Measurements from ENCODE around the gene VSTM2B.
"Not testable (repeated sequence)": the region's sequence is repeated elsewhere in the genome, so short reads cannot be mapped to it uniquely, and the experiment has no call there.

The VSTM2B gene

GRCh38 chr19:29532956-29533355 is 7.2 kb downstream of the VSTM2B start:
- DNase-seq: no peak

DNA sequence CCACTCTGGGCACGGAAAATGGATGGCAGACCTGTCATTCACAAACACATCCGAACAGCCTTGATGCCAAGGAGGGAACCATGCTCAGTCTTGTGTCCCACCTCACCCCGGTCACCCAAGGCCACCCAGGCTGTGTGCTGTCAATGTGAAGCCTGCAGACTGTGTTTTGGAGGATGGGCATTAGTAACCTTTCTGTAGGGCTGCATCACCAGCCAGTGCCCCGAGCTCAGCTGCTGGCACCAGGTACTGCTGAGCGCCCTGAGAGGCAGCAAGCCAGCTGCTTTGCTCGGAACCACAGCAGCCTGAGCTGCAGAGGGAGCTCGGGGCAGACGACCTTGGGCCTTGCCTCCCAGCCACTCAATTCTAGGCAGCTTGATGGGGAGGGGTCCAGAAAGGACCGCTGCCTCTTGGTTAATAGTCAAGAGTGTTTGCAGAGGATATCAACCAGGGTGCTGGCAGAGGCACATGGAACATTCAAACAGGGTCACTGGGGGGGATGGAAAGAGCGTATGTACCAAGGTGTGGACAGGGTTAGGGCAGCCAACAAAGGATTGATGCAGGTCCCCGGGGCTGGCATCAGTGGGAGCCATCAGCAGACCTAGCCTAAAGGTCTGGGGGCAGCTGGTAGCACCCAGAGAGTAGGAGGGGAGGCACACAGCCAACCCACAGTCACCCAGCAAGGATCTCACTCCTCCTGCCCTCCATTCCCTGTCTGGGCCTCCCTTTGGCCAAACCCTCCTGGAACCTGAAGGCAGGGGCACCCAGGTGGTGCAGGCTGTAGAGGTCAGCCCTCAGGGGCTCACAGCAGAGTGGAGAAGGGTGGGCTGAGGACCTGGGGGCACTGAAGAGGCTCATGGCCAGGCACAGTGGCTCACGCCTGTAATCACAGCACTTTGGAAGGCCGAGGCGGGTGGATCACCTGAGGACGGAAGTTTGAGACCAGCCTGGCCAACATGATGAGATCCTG is 8.1 kb downstream of the VSTM2B start:
- DNase-seq: no peak

DNA sequence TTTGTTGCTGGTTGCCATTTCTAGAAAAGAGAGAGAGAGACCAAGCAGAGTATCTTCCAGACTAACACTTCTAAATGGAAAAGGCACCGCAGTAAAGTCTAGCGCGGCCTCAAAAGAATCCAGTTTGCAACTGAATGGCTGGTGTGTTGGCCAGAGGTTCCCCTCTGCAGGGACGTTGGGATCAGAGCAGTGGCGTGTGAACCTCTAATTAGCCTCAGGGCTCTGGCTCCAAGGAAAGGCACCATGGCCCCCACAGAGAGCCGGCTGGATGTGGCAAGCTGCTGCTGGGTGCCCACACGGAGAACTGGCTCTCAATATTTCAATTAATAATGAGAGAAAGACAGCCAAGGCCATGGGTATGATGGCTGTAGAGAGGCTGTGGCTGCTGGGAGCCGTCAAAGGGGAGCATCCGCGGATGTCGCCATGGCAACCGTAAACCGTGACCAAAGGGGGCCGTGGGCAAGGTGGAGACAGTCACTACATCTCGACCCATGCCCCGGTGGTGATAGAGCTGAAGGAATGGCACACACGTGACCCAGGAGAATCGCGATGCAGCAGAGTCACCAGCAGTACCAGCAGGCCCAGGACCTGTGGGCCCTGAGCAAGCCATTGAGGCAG is 9.5 kb downstream of the VSTM2B start:
- DNase-seq: no peak

DNA sequence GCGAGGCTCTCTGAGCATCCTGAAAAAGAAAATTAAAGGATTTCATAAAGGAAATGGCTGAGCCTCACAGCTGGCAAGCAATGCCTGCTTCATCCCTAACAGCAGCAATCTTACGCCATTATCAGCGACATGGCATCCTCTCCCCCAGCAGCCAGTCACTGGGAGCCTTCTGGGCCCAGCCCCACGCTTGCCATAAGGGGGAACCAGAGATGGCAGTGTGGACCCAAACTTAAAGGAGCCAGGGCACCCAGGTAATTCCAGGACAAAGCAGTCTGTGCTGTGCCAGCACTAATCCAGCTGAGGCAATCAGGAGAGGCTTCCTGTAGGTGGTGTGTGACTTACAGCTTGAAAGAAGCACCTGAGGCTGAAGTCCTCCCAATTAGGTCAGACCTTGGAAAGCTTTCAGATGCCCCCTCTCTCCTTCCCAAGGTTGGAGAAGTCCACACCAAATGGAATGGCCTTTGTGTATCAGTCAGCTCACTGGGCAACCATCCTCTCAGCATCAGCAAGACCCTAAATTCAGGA is 10.3 kb downstream of the VSTM2B start:
- DNase-seq: no peak

DNA sequence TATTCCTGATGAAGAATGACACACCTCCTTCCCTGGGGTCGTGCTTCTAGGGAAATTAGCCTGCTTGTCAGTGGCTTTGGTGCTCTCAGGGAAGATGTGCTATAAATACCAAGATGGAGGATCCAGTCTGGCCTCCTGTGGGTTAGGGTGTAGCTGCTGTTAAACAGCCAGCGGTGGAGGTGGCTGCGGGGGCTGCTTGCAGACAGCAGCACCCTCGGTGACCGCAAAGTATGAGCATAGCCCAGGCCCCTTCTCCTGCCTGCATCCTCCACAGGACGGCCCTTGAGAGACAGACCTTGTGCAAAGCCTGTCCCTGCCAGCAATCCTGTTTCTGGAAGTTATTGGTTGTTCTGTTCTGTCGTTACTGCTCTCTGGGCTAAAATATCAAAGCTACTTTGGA is 11.4 kb downstream of the VSTM2B start:
- DNase-seq: no peak

- no peak for DNase-seq
These were observed 11.8 kb downstream of the VSTM2B start for GRCh38 chr19:29537601-29538000.

GRCh38 chr19:29538146-29538545 is 12.4 kb downstream of the VSTM2B start:
- no peak for DNase-seq

DNA sequence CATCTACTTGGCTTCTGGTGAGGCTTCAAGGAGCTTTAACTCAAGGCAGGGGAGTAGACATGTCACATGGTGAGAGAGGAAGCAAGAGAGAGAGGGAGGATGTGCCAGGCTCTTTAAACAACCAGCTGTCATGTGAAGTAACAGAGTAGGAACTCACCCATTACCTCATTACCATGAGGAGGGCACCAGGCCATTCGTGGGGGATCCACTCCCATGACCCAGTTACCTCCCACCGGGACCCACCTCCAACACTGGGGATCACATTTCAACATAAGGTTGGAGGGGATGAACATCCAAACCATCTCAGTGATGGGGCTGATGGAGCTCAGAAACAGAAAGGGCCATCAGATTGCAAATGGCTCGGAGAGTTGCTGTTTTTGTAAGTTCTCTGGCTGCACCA is 12.9 kb downstream of the VSTM2B start:
- DNase-seq: no peak

GRCh38 chr19:29539131-29539530 is 13.3 kb downstream of the VSTM2B start:
- DNase-seq: no peak

DNA sequence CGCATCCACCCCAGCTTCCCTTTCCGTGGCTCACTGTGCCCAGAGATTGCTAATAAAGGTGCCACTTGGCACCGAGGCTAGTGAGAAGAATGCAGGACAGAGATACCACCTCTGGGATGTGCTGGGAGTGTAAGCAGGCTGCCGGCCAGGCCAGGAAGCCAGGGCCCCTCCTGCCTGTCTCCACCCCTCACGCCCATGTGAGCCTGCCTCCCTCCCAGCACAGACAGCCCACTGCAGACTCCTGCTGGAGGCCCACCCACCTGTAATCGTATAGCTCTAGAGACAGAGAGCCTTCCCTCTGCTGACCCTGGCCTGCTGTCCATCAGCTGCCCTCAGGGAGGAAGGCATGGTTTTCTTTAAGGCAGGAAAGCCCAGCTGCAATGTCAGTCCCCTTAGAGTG is 13.9 kb downstream of the VSTM2B start:
- no peak for DNase-seq

DNA sequence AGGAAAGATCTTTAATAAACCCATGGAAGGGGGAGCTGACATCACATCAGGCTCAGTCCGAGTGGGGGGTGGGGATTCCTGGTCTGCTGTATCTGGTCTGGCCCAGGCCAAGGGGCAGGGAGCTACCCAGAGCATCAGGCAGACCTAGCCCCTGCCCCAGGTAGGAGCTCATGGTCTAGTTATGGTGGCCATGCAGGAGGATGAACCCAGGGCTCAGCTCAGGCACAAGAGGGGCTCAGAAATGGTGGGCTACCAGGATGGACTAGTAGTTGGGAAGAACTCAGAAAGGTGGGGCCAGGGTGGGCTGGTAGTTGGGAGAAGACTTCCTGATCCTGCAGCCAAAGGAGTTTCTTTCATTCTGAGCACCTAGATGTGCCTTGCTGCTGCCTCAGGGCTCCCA is 14.3 kb downstream of the VSTM2B start:
- no peak for DNase-seq

GRCh38 chr19:29541473-29542253 is 15.9 kb downstream of the VSTM2B start:
- no peak for DNase-seq

DNA sequence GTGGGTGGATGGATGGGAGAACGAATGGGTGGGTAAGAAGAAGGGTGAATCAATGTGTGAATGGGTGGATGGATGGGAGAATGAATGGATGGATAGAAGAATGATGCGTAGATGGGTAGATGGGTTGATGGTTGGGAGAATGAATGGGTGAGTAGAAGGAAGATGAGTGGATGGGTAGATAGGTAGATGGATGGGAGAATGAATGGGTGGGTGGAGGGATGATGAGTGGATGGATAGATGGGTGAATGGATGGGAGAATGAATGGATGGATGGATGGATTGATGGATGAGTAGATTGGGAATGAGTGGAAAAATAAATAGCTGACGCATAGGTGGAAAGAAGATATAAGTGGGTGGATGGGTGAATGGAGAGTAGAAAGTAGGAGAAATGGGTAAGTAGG is 16.5 kb downstream of the VSTM2B start:
- DNase-seq: no peak

- DNase-seq: no peak
These were observed 17.0 kb downstream of the VSTM2B start for GRCh38 chr19:29542776-29543175.

DNA sequence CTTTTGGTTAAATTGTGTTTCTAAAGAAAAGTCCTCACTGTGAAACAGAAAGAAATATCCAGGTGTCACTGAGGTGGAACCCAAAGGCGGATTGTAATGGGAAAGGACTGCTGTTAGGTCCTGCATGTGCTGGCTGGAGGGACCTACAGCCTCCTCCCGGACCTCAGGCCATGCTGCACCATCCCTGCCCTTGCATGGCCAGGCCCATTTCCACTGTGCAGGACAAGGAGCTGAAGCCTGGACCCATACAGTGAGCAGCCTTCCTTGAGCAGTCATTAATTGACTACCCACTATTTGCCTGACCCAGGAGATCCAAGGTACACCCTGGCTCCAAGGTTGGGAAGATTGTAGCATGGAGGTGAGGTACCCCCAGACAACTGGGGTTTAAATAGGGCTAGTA is 17.6 kb downstream of the VSTM2B start:
- no peak for DNase-seq

GRCh38 chr19:29544656-29545360 is 19.0 kb downstream of the VSTM2B start:
- DNase-seq: no peak

DNA sequence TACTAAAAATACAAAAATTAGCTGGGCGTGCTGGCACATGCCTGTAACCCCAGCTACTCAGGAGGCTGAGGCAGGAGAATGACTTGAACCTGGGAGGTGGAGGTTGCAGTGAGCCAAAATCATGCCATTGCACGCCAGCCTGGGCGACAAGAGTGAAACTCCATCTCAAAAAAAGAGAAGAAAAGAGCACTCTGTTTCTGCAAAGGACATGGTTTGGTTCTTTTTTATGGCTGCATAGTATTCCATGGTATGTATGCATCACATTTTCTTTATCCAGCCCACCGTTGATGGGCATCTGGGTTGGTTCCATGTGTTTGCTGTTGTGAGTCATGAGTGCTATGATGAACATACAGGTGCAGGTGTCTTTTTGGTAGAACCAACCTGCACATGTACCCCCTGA is 19.7 kb downstream of the VSTM2B start:
- not testable (repeated sequence) for DNase-seq

GRCh38 chr19:29545866-29546582 is 20.2 kb downstream of the VSTM2B start:
- no peak for DNase-seq

- DNase-seq: no peak
These were observed 20.9 kb downstream of the VSTM2B start for GRCh38 chr19:29546583-29547190.

GRCh38 chr19:29547361-29547960 is 21.7 kb downstream of the VSTM2B start:
- no peak for DNase-seq

- no peak for DNase-seq
These were observed 22.2 kb downstream of the VSTM2B start for GRCh38 chr19:29547981-29548380.

Data from T1000 (cell line).